HG03108 (cell line): ENCODE results near the gene C9orf43.

Source experiments
- ATAC-seq: cut with Tn5 transposase; IDR thresholded peaks from one replicate; pipeline ENCODE4 v1.9.1; 2021; ENCODE audit warnings: moderate library complexity; ENCODE audit not compliant: unreplicated experiment

The C9orf43 gene

DNA sequence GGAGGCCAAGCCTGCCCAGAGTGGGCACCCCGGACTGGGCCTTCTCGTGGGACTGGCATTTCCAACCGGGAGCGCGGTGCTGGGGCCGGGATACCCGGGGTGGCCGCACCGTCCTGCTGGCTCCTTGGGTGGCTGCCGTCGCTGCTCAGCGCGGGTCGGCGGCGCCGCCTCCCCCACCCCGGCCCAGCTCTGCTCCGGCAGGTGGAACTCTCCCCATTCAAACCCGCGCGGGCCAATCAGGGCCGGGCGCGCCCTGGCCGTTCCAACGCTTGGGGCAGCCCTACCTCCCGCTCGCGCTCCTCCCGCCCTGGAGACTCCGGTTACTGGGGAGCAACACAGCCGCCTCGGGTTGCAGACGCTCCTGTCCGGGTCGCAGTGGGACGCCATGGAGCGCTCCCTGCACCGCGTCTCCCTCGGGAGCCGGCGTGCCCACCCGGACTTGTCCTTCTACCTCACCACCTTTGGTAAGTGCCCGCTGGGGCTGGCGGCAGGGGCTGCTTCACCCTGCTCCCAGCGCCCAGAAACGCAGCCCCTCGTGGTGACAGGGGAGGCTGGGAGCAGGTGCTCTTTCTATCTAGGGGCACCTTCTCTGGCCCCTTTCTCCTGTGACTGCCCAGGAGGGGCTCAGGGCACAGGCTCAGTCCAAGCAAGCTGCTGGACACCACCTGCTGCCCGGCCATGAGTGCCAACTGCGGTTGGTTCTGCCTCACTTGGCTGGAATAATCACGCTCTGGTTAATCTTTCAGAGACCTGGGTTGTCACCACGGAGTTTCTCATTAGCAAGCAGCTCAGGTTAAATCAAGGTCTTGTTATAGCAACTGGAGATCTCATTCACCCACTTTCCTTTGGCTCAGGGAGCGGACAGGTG, 53.1 kb downstream of the C9orf43 start, which contains the start of gene RGS3:
TSS of gene RGS3 (plus strand) at position 310 of the 868 bp plus-strand sequence. CDS start at position 386, 76 bp downstream.
- ATAC-seq = no peak

GRCh38 chr9:113464286-113464660, 53.7 kb downstream of the C9orf43 start:
- no peak for ATAC-seq

DNA sequence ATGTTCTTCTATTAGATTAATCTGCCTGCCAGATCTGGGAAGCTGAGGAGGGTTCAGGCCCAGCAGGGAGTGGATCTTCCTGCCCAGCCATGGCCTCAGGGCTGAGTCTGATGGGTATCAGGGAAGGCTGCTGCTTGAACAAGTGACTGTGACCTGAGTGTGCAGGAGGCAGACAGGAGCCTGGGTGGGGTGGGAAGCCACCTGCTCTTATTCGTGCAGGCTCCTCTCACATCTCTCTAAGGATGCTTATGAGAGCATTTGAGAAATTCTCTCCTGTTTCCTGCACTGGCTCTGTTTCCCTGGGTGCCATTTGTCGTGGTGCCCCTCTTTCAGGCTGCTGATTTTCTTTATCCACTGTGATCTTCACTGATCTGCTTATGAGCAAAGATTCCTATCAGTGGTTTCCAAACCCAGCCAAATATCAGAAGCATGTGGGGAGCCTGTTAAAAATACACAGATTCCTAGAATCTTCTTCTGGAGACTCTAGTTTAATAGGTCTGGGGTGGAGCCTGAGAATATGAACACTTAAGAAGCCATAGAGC, 55.1 kb downstream of the C9orf43 start:
- ATAC-seq = no peak

- no peak for ATAC-seq
These were observed 56.6 kb downstream of the C9orf43 start for GRCh38 chr9:113467183-113467582.

- no peak for ATAC-seq
These were observed 58.3 kb downstream of the C9orf43 start for GRCh38 chr9:113468716-113469448.

DNA sequence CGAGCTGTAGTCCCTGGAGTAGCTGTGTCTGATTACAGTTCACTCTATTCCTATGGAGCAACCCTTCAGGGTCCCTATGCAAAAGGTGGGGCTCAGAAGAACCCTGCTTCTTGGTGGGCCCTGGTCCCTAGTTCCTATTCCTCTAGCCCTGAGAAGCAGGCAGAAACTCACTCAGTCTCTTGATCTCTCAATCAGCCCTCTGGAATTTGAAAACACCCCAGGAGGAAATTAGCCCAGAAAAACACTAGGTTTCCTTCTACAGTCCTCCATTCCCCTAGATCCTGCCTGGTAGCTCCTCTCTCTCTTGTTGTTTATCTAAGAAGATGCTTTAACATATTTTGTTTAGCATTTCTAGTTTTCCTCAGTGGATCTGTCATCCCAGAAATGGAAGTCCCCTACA, 60.6 kb downstream of the C9orf43 start:
- no peak for ATAC-seq

- ATAC-seq = no peak
These were observed 61.0 kb downstream of the C9orf43 start for GRCh38 chr9:113471566-113471965.

DNA sequence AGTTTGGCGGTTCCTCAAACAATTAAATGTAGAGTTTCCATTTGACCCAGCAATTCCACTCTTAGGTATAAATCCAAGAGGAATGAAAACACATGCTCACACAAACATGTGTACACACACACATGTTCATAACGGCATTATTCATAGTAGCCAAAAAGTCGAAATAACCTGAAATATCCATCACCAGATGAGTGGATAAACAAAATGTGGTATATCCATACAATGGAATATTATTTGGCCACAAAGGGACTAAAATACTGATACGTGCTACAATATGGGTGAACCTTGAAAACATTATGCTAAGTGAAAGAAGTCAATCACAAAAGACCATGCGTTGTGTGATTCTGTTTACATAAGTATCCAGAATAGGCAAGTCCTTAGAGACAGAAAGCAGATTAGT, 61.7 kb downstream of the C9orf43 start:
- ATAC-seq = no peak

DNA sequence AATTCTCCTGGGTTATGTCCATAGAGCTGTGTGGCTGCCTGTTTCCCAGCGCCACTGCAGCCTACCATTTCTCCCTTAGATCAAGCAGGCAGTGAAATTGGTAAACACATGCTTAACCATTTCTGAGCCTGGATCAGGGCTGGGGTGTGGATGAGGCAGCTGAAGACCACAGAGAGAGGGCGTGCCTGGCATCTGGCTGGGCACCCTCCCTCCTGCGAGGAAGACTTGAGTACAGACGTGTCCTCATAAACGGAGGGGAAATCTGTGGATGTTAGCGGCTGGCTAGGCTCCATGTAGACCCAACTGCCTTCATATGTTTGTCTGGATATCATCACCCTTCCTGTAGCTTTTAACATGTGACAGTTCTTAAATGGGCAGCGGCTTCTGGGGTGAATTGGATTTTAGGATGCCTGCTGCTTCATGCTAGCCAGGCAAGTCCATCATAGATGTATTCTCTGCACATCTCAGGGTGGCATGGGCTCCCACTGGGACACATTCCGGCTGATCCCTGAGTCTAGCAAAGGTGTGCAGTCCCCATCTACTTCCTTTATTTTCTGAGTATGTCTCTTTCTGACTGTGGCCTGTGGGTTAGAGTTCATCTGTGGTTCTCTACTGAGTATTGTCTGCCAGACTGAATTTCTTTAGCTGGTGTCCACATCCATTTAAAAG, 63.9 kb downstream of the C9orf43 start:
- ATAC-seq = no peak

DNA sequence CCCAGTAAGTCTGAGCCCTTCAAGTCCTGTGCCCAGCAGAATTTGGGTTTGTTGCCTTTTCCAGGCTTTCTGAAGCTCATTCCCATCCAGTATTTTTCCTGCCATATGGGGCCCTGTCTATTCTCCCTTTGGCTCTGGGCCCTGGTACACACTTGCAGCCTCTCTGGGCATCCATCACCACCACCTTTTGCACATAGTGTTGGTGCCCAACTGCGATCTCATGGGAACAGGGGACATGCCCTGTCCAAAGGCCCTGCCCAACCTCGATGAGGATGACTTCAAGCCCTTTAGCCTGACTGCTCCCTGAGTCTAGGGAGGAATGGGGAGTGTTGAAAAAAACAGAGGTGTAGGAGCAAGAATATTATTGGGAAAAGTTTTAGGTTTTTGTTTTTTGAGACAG, 64.5 kb downstream of the C9orf43 start:
- ATAC-seq = no peak

DNA sequence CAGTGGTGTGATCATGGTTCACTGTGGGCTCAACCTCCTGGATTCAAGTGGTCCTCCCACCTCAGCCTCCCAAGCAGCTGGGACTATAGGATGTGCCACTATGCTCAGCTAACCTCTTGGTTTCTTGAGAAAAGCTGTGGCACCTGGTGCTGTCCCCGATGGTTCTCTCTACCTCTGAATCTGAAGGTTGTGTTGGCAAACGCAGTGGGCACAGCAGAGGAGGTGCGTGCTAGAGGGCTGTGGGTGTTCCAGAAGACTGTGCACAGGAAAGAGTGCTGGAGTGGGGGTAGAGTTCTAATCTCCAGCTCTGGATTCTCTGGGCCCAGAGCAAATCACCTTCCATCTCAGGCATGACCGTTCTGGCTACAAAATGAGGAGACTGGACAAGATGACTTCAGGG, 65.4 kb downstream of the C9orf43 start:
- no peak for ATAC-seq

DNA sequence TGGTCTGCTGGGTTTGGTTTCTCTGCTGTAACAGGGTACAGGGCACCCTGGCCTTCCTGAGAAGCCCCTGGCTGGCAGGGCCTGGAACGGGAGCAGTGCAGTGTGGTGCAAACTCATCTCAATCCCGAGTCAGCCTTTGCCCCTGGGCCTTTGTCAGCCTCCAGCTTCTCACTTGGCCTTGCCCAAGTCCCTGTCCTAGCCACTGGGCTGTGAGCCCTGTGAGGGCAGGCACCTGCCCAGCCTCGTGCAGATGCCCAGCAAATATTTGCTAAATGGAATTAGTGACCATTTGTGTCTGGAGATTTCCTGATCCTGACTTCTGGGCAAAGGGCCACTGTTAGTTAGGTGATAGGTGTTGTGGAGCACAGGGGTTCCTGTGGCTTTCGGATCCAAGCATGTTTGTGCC, 66.0 kb downstream of the C9orf43 start:
- ATAC-seq = no peak

DNA sequence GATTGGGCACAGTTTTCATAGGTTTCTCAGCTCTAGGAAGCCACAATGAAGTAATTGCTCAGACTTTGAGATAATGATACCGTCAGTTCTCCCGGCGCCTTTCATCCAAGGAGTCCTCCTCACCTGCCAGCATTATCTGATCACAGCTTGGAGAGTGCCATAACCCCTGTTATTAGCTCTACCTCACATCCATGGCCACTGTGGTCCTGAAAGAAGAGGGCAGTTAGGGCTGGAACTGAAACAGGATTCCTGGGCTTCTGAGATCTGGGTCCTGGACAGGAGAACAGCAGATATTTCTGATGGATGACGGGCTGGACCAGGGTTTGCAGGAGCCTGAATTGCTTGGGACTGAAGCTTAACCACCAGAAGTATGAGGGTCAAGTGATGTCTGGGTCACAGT, 66.5 kb downstream of the C9orf43 start:
- ATAC-seq = no peak

DNA sequence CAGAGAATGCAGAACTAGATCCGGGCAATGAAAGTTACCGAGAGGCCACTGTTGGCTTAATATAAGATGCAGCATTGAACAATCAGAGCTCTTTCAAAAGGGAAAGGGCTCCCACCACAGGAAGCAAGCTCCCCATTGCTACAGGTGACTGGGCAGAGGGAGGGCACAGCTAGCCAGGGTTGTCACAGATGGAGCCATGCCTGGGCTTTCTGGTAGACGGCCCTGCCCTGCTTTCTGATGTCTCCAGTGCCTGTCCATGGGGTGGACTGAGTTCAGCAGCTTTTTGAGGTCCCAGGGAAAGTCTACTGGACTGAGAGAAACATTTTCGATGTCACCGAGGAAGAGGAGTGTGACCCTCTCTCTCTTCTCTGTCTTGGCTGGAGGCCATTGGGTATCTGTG, 67.1 kb downstream of the C9orf43 start:
- ATAC-seq = no peak

DNA sequence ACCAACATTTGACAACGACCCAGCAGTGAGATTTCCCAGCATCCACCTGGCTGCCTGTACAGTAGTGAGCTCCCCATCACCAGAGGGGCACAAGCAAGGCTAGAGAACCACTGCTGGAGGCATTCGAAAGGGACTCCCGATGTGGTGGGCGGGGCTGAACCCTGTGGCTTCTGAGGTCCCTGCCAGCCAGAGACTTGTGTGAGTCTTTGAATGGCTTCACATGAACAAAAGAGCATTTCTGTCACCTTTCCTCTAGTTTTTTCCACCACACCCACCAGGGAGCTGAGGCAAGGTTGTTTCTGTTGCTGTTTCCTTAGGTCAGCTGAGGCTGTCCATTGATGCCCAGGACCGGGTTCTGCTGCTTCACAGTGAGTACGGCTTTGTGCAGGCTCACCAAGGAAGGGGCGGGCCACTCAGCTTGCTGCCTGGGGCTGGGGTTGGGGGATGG, 68.7 kb downstream of the C9orf43 start:
- no peak for ATAC-seq
